H9 (cell line): ENCODE measurements around the gene ARL2BP. TPM values are rescaled to one million over a fixed set of nuclear protein-coding genes. Genes with fewer than 3 reads are reported as not detected.
A peak's percentile ranks its signal among the peaks of the same experiment; 100 is the strongest.

ENCODE experiments used
- DNase-seq: peaks from one replicate; pipeline ENCODE4 v3.0.0-alpha.2; 2017
- H2AFZ ChIP-seq: one replicate; pipeline ENCODE4 v1.6.1; 2013; ENCODE audit warnings: mild to moderate bottlenecking, low read length, control low read depth, moderate library complexity
- H2AK5ac ChIP-seq: 2 replicates; pipeline ENCODE4 v1.6.1; 2013; ENCODE audit warnings: low read length, control low read depth, mixed read lengths; ENCODE audit not compliant: insufficient read length
- H2BK120ac ChIP-seq: one replicate; pipeline ENCODE4 v1.6.1; 2013; ENCODE audit warnings: low read depth, mild to moderate bottlenecking, low read length, control low read depth, inconsistent platforms; ENCODE audit not compliant: poor library complexity, severe bottlenecking
- H2BK12ac ChIP-seq: 2 replicates; pipeline ENCODE4 v1.6.1; 2013; ENCODE audit warnings: low read length, control low read depth, mixed read lengths, low read depth; ENCODE audit not compliant: insufficient read length
- H2BK15ac ChIP-seq: 2 replicates; pipeline ENCODE4 v1.6.1; 2013; ENCODE audit warnings: low read depth, low read length, control low read depth
- H2BK20ac ChIP-seq: one replicate; pipeline ENCODE4 v1.6.1; 2013; ENCODE audit warnings: low read depth, mild to moderate bottlenecking, low read length, control low read depth, inconsistent platforms; ENCODE audit not compliant: poor library complexity, severe bottlenecking
- H2BK5ac ChIP-seq: 2 replicates; pipeline ENCODE4 v1.6.1; 2013; ENCODE audit warnings: low read length, control low read depth, mixed read lengths; ENCODE audit not compliant: insufficient read length
- H3K14ac ChIP-seq: 2 replicates; pipeline ENCODE4 v1.6.1; 2013; ENCODE audit warnings: low read length, control low read depth; ENCODE audit not compliant: insufficient read depth
- H3K18ac ChIP-seq: 2 replicates; pipeline ENCODE4 v1.6.1; 2013; ENCODE audit warnings: low read depth, mild to moderate bottlenecking, mixed read lengths, low read length, control low read depth; ENCODE audit not compliant: insufficient read length
- H3K23ac ChIP-seq: 2 replicates; pipeline ENCODE4 v1.6.1; 2013; ENCODE audit warnings: low read length, control low read depth, mixed read lengths, low read depth; ENCODE audit not compliant: insufficient read length
- H3K23me2 ChIP-seq: 2 replicates; pipeline ENCODE4 v1.6.1; 2013; ENCODE audit warnings: low read depth, mild to moderate bottlenecking, mixed read lengths, low read length, control low read depth; ENCODE audit not compliant: insufficient read length, poor library complexity, severe bottlenecking
- H3K27ac ChIP-seq: 2 replicates; pipeline ENCODE4 v1.5.1; 2013; ENCODE audit warnings: low read length, control low read depth, mixed read lengths, low read depth; ENCODE audit not compliant: insufficient read length
- H3K27me3 ChIP-seq: 2 replicates; pipeline ENCODE4 v1.6.1; 2013; ENCODE audit warnings: low read length, control low read depth, inconsistent platforms; ENCODE audit not compliant: insufficient read depth
- H3K4ac ChIP-seq: 2 replicates; pipeline ENCODE4 v1.6.1; 2013; ENCODE audit warnings: low read depth, mild to moderate bottlenecking, control low read depth, inconsistent platforms, low read length, moderate library complexity
- H3K4me1 ChIP-seq: 2 replicates; pipeline ENCODE4 v1.6.1; 2013; ENCODE audit warnings: low read length, control low read depth, inconsistent platforms; ENCODE audit not compliant: insufficient read depth
- H3K4me2 ChIP-seq: 2 replicates; pipeline ENCODE4 v1.6.1; 2013; ENCODE audit warnings: low read length, control low read depth, mixed read lengths; ENCODE audit not compliant: insufficient read length, insufficient read depth
- H3K56ac ChIP-seq: 2 replicates; pipeline ENCODE4 v1.6.1; 2013; ENCODE audit warnings: low read depth, mild to moderate bottlenecking, mixed read lengths, low read length, control low read depth; ENCODE audit not compliant: insufficient read length
- H3K79me1 ChIP-seq: 2 replicates; pipeline ENCODE4 v1.6.1; 2013; ENCODE audit warnings: low read depth, mild to moderate bottlenecking, moderate library complexity, low read length, control low read depth, inconsistent platforms; ENCODE audit not compliant: insufficient read depth, poor library complexity, severe bottlenecking
- H3K79me2 ChIP-seq: 2 replicates; pipeline ENCODE4 v1.6.1; 2013; ENCODE audit warnings: low read length, control low read depth, inconsistent platforms; ENCODE audit not compliant: insufficient read depth
- H3K9ac ChIP-seq: 2 replicates; pipeline ENCODE4 v1.6.1; 2013; ENCODE audit warnings: low read length, control low read depth, mixed read lengths; ENCODE audit not compliant: insufficient read length; ENCODE audit errors: extremely low read depth
- H3K9me3 ChIP-seq: one replicate; pipeline ENCODE4 v1.6.1; 2013; ENCODE audit warnings: low read depth, low read length, inconsistent platforms; ENCODE audit not compliant: control insufficient read depth
- H3T11ph ChIP-seq: one replicate; pipeline ENCODE4 v1.6.1; 2013; ENCODE audit warnings: mild to moderate bottlenecking, low read length, control low read depth, inconsistent platforms
- H4K20me1 ChIP-seq: one replicate; pipeline ENCODE4 v1.6.1; 2013; ENCODE audit not compliant: control insufficient read depth, insufficient read length, insufficient read depth
- H4K5ac ChIP-seq: 2 replicates; pipeline ENCODE4 v1.6.1; 2013; ENCODE audit warnings: low read depth, mild to moderate bottlenecking, mixed read lengths, low read length, control low read depth; ENCODE audit not compliant: insufficient read length
- H4K8ac ChIP-seq: replicated peaks from 2 replicates; pipeline ENCODE4 v1.6.1; 2013; ENCODE audit warnings: low read length, control low read depth, mixed read lengths, low read depth; ENCODE audit not compliant: insufficient read length
- H4K91ac ChIP-seq: 2 replicates; pipeline ENCODE4 v1.6.1; 2013; ENCODE audit warnings: low read depth, mild to moderate bottlenecking, moderate library complexity, mixed read lengths, low read length, control low read depth; ENCODE audit not compliant: insufficient read length
- H3K27ac Mint-ChIP-seq, 3 experiments: 2 replicates in 2 of 3; 3 replicates in 1 of 3; pipeline ENCODE4 v1.8.0; 2020 to 2021; ENCODE audit warnings: mixed read lengths in 3 of 3, mild to moderate bottlenecking in 1 of 3, moderate library complexity in 1 of 3
- H3K27me3 Mint-ChIP-seq: 2 replicates; pipeline ENCODE4 v1.8.0; 2021; ENCODE audit warnings: low read depth, mild to moderate bottlenecking, moderate library complexity, mixed read lengths
- H3K36me3 Mint-ChIP-seq, 3 experiments: 2 replicates in 2 of 3; 3 replicates in 1 of 3; pipeline ENCODE4 v1.8.0; 2020 to 2021; ENCODE audit warnings: low read depth in 3 of 3, mixed read lengths in 3 of 3; ENCODE audit not compliant: insufficient read depth in 1 of 3
- H3K4me1 Mint-ChIP-seq, 2 experiments: 2 replicates each; pipeline ENCODE4 v1.8.0; 2020; ENCODE audit warnings: mixed read lengths in 2 of 2
- H3K4me3 Mint-ChIP-seq, 2 experiments: 2 replicates in 1 of 2; 3 replicates in 1 of 2; pipeline ENCODE4 v1.8.0; 2020 to 2021; ENCODE audit warnings: mild to moderate bottlenecking in 2 of 2, mixed read lengths in 2 of 2, moderate library complexity in 1 of 2
- H3K9me3 Mint-ChIP-seq, 2 experiments: 2 replicates in 1 of 2; 3 replicates in 1 of 2; pipeline ENCODE4 v1.8.0; 2020; ENCODE audit warnings: mild to moderate bottlenecking in 2 of 2, mixed read lengths in 2 of 2, moderate library complexity in 1 of 2
- WGBS: extraction: QIAGEN DNeasy Blood & Tissue Kit; methylation state at CpG from one replicate; pipeline ENCODE4 v1.1.7; 2013; ENCODE audit warnings: missing lambda C conversion rate, low lambda C conversion rate, mixed read lengths; ENCODE audit not compliant: insufficient read length; ENCODE audit errors: extremely low coverage; 5-methylcytosine and 5-hydroxymethylcytosine counted together
- total RNA-seq: library from RNA; stranded (reverse); gene quantifications from 2 replicates; pipeline ENCODE4 v1.2.1, GENCODE V29; 2021
- TF ChIP-seq, protein P1 (sequence below): fragments of 200-600 bp; sonication (generic); conservative IDR thresholded peaks from 3 replicates; pipeline ENCODE4 v1.8.0; 2021; ENCODE audit warnings: antibody characterized with exemption, mild to moderate bottlenecking

ARL2BP gene
- total RNA-seq, 1 experiment from 2014 or later, result 18.0 TPM

DNA sequence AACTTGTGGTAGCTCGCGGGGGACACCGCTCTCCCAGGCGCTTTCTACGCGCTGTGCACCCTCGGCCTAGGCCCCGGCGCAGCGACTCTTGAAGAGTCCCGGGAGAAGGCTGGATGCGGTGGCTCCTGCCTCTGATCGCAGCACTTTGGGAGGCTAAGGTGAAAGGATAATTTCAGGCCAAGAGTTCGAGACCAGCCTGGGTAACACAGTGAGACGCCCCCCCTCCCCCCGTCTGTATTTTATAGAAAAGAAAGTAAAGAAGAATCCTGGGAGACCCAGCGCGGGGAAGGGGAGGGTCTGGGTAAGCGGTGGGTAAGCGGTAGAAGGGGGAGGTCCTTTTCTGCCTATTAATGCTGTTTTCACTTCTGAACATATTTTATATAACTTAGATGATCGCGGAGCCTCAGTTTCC is 39.9 kb downstream of the ARL2BP start:
- peak overlapping the region; percentile 73 to 90 for H3K4me3 Mint-ChIP-seq
- H3K36me3 Mint-ChIP-seq, result no peaks in the 10 kb centered on the region
- Histone ChIP-seq H3K23me2 (peaks cover 5% of the 10 kb centered on the region), H3T11ph (no peak overlapping the region), H3K18ac (no peak overlapping the region), H3K4me1 (no peaks in the 10 kb centered on the region), H3K27me3 (peaks cover 15% of the 10 kb centered on the region; the same call in 1 of the 2 replicates), H4K20me1 (no peaks in the 10 kb centered on the region), H2BK20ac (no peak overlapping the region), H3K9me3 (no peaks in the 10 kb centered on the region), H3K56ac (no peak overlapping the region), H3K4ac (no peak overlapping the region), H2BK12ac (no peak overlapping the region), H4K5ac (no peak overlapping the region), H3K14ac (0 out of 2 replicates have a peak overlapping the region, but pooled peaks have one; percentile 57), H3K9ac (peak overlapping the region; percentile 2), H3K4me2 (peak overlapping the region; percentile 61), H2AK5ac (no peak overlapping the region), H3K23ac (no peak overlapping the region), H2BK120ac (no peak overlapping the region), H2AFZ (no peak overlapping the region), H4K8ac (no peak overlapping the region), H3K79me2 (no peaks in the 10 kb centered on the region), H3K79me1 (no peaks in the 10 kb centered on the region), H4K91ac (no peak overlapping the region), H2BK15ac (no peak overlapping the region), H3K27ac (no peak overlapping the region), H2BK5ac (no peak overlapping the region)
- H3K4me1 Mint-ChIP-seq, result peaks cover 11 to 23% of the 10 kb centered on the region in 2 experiments
- 0 out of 5 replicates have a peak, but pooled peaks cover 0 to 2% of the 10 kb centered on the region in 2 experiments for H3K9me3 Mint-ChIP-seq
- TF ChIP-seq, protein P1, sequence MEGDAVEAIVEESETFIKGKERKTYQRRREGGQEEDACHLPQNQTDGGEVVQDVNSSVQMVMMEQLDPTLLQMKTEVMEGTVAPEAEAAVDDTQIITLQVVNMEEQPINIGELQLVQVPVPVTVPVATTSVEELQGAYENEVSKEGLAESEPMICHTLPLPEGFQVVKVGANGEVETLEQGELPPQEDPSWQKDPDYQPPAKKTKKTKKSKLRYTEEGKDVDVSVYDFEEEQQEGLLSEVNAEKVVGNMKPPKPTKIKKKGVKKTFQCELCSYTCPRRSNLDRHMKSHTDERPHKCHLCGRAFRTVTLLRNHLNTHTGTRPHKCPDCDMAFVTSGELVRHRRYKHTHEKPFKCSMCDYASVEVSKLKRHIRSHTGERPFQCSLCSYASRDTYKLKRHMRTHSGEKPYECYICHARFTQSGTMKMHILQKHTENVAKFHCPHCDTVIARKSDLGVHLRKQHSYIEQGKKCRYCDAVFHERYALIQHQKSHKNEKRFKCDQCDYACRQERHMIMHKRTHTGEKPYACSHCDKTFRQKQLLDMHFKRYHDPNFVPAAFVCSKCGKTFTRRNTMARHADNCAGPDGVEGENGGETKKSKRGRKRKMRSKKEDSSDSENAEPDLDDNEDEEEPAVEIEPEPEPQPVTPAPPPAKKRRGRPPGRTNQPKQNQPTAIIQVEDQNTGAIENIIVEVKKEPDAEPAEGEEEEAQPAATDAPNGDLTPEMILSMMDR, result no peak
- H3K27ac Mint-ChIP-seq, result peak overlapping the region in 1 of 3 experiments; percentile 65; a peak in 1 of 7 replicates
- peak; percentile 55 for DNase-seq
- H3K27me3 Mint-ChIP-seq, result peaks cover 57% of the 10 kb centered on the region
- no CpG with 5 or more reads among the region's 22 CpGs for WGBS
